AG09309 (cell line): ENCODE data around the gene ETF1.

Experiments used
- DNase-seq: peaks from one replicate; pipeline ENCODE4 v3.0.0-alpha.2; 2010; ENCODE audit warnings: low read depth
- H3K4me3 ChIP-seq: 2 replicates; pipeline ENCODE4 v1.5.1; 2011; ENCODE audit warnings: mild to moderate bottlenecking, low read depth, low read length, moderate library complexity; ENCODE audit not compliant: control insufficient read depth
- CTCF ChIP-seq: IDR thresholded peaks from 2 replicates; pipeline ENCODE4 v1.5.1; 2011; ENCODE audit warnings: mild to moderate bottlenecking, low read depth, low read length, inconsistent platforms; ENCODE audit not compliant: insufficient read depth, control insufficient read depth; ENCODE audit errors: missing control alignments

ETF1 gene

GRCh38 chr5:138553437-138554095 lies 10.5 kb upstream of the ETF1 start:
- no peak for TF ChIP-seq CTCF
- no peak overlapping the region for H3K4me3 ChIP-seq
- no peak for DNase-seq

- TF ChIP-seq CTCF = no peak
These were observed 9.6 kb upstream of the ETF1 start for GRCh38 chr5:138552657-138553056.

GRCh38 chr5:138549414-138549813 lies 6.4 kb upstream of the ETF1 start:
- no peak for TF ChIP-seq CTCF
- no peak for DNase-seq
- no peak overlapping the region for H3K4me3 ChIP-seq

More at GRCh38 chr5:138552657-138553056, 9.6 kb upstream of the ETF1 start:
- no peak overlapping the region for H3K4me3 ChIP-seq
- no peak for DNase-seq

GRCh38 chr5:138545919-138546562 lies 3.0 kb upstream of the ETF1 start:
- no peak for TF ChIP-seq CTCF
- DNase-seq = no peak
- H3K4me3 ChIP-seq = no peak overlapping the region

GRCh38 chr5:138544181-138545134 lies 1.4 kb upstream of the ETF1 start:
- peak overlapping the region; percentile 67 for H3K4me3 ChIP-seq
- no peak for TF ChIP-seq CTCF
- DNase-seq = peak; percentile 20

GRCh38 chr5:138543730-138544104 lies 681 bp upstream of the ETF1 start:
- no peak for DNase-seq
- no peak for TF ChIP-seq CTCF
- H3K4me3 ChIP-seq = peak overlapping the region; percentile 67
